ENCODE measurements around the gene PCNX2.

PCNX2 gene

DNA sequence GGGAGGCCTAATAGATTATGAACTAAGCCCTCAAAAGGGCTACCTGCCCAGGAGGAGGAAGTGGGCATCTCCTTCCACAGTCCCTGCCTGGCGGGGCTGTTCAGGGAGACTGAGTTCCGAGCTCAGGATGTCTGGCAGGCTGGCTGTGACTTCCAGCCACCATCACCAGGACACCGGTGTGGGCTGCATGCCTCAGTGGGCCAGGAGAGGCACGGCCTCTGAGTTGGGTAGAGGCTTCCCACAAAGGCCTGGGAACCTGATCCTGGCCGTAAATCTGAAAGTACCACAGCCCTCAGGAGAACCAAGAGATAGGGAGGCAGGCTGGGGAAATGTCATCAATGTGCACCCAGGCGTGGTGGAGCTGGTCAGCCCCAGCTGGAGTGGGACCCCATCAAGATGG, 316.0 kb downstream of the PCNX2 start:
- H3K4me3 ChIP-seq (replicated peaks; ENCODE audit: low read depth, low read length), result no peak overlapping the region
- TF ChIP-seq, protein P1, sequence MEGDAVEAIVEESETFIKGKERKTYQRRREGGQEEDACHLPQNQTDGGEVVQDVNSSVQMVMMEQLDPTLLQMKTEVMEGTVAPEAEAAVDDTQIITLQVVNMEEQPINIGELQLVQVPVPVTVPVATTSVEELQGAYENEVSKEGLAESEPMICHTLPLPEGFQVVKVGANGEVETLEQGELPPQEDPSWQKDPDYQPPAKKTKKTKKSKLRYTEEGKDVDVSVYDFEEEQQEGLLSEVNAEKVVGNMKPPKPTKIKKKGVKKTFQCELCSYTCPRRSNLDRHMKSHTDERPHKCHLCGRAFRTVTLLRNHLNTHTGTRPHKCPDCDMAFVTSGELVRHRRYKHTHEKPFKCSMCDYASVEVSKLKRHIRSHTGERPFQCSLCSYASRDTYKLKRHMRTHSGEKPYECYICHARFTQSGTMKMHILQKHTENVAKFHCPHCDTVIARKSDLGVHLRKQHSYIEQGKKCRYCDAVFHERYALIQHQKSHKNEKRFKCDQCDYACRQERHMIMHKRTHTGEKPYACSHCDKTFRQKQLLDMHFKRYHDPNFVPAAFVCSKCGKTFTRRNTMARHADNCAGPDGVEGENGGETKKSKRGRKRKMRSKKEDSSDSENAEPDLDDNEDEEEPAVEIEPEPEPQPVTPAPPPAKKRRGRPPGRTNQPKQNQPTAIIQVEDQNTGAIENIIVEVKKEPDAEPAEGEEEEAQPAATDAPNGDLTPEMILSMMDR (IDR thresholded peaks at IDR 0.05; ENCODE audit: low read length, missing control alignments), result no peak
- DNase-seq (ENCODE audit: low read depth), result no peak

DNA sequence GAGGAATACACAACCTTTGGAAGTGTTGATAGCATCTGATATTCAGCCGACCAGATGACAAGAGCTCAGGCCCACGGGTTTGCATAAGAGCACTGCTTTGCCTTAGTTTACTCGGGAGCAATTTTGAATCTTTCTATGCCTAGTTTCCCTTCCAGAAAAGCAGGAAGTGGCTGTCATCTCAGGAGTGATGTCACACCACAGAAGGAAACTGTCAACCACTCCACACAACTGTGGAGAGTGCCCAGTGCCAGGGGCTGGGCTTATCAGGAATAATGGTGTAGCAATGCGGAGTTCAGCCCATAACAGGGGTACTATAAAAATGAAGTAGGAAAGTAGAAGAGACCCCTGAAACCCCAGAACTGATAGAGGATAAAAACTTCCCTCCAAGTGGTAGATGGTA, 316.7 kb downstream of the PCNX2 start:
- peak; percentile 17 for DNase-seq (ENCODE audit: low read depth)
- H3K4me3 ChIP-seq (replicated peaks; ENCODE audit: low read depth, low read length), result no peak overlapping the region
- TF ChIP-seq, protein P1 (IDR thresholded peaks at IDR 0.05; ENCODE audit: low read length, missing control alignments), result no peak

DNA sequence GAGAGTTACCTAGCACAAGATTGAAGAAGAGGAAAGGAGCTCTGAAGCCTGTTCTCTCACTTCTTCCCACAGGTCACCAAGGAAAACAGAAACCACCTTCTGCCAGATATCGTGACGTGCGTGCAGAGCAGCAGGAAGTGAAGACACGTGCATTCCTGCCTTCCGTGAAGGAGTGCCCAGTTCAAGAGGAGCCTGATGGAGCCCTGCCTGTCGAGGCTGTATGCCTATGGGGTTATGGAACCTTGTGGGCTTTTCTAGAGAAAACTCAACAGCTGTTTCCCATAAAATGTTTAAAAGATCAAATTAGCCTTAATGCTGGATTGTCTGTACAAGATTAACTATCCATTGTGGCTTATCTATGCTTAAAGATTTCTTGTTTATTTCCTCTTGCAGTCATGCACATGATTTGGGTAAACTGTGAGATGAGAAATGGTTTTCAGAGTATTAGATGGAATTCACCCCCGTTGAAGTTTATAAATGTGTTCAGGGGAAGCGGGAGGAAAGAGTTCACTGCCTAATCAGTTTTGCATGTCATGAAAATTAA, 317.4 kb downstream of the PCNX2 start:
- DNase-seq (ENCODE audit: low read depth), result peak; percentile 49
- no peak overlapping the region for H3K4me3 ChIP-seq (replicated peaks; ENCODE audit: low read depth, low read length)
- TF ChIP-seq, protein P1 (IDR thresholded peaks at IDR 0.05; ENCODE audit: low read length, missing control alignments), result no peak

DNA sequence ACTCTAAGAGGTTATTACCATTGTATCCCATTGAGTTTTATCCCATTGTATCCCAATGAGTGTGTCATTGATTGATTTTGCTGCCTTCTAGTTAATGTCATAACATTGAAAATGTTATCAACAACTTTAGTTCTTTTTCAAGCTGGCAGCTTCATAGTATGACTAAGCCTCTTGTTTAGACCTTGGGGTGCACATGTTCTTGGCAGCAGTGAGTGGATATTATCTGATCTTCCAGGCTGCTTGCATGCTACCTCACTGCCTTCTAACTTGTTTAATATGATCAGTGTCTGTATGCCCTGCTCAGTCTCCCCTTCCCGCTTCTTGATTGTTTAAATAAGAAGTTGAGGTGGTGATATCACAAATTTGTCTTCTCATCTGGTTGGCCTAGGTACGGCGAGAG, 320.6 kb downstream of the PCNX2 start:
- TF ChIP-seq, protein P1 (IDR thresholded peaks at IDR 0.05; ENCODE audit: low read length, missing control alignments), result no peak
- peak; percentile 67 for DNase-seq (ENCODE audit: low read depth)

DNA sequence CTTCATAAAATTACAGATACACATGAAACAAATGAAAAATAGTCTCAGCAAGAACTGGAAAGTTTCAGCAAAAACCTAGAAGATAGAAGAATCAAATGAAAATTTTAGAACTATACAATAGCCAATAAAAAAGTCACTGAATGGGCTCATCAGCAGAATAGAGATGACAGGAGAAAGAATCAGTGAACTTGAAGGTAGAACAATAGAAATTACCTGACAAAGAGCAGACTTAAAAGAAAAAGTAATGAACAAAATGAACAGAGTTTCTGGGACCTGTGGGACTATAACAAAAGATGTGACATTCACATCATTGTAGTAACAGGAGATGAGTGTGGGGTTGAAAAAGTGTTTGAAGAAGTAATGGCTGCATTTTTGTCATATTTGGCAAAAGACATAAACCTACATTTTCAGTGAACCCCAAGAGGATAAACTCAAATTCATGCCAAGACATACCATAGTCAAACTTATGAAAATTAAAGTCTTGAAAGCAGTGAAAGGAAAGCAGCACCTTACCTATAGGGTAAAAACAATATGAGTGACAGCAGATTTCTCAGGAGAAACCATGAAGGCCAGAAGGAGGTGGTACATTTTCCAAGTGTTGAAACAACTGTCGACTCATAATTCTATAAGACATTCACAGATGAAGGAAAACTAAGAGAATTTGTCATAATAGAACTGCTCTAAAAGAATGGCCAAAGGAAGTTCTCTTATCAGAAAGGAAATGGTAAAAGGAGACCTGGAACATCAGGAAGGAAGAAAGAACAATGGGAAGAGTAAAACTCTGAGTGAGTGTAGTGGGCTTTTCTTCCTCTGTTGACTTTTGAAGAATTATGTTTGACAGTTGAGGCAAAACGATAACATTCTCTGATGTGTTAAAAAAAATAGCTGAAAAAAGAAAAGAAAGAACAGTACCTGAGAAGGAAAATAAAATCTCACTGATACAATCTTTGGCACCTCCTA, 321.6 kb downstream of the PCNX2 start:
- no peak overlapping the region for H3K4me3 ChIP-seq (replicated peaks; ENCODE audit: low read depth, low read length)
- DNase-seq (ENCODE audit: low read depth), result peak; percentile 37
- TF ChIP-seq, protein P1 (IDR thresholded peaks at IDR 0.05; ENCODE audit: low read length, missing control alignments), result no peak

More for the DNA sequence above, 320.6 kb downstream of the PCNX2 start:
- H3K4me3 ChIP-seq (replicated peaks; ENCODE audit: low read depth, low read length), result no peak overlapping the region

DNA sequence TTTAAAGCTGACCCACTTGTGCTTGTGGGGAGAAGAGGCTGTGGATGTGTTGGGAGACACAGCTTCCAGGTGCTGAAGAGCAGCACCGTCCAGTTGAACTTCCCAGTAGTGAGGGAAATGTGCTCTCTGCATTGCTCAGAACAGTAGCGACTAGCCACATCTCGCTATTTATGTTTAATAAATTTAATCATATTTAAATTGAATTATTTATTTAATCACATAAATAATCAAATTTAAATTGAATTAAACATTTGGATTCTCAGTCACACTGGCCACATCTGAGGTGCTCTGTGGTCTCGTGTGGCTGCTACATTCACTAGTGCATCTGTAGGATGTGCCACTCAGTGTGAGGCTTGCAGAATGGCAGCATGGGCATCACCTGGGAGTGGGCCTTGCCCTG, 325.0 kb downstream of the PCNX2 start:
- no peak overlapping the region for H3K4me3 ChIP-seq (replicated peaks; ENCODE audit: low read depth, low read length)
- TF ChIP-seq, protein P1 (IDR thresholded peaks at IDR 0.05; ENCODE audit: low read length, missing control alignments), result no peak
- no peak for DNase-seq (ENCODE audit: low read depth)
